ENCODE measurements around the gene OSGEP.

The OSGEP gene

DNA sequence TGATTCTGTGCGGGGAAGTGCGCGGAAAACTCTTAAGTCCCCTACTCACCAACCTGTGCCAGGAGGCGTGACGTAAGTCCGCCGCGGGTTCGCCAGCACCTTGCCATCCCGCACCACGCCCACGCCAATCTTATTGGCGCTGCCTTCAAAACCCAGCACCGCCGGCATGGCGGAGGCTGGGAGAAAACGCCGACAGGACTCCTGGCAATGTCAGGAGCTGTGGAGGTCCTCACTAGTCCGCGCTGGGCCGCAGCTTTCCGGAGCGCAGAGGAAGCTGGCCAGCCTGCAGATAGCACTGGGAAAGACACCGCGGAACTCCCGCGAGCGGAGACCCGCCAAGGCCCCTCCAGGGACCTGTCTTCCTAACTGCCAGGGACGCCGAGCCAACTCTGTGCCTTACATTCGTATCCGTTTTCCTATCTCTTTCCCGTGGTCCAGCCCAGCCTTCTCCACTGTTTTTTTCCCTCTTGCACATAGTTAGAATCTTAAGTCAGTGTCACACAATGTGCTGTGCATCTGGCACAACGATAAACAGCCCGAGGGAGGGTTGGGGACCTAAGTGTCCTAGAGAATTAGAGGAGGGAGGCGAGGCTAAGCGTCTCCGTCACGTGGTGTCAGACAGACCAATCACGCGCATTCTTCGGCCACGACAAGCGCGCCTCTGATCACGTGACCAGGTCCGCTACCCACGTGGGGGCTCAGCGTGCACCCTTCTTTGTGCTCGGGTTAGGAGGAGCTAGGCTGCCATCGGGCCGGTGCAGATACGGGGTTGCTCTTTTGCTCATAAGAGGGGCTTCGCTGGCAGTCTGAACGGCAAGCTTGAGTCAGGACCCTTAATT is at the start of gene OSGEP, which contains the start of gene APEX1:
Gene OSGEP, minus strand, starts transcription at position 297 of the 839 bp plus-strand sequence. Its CDS starts 129 bp downstream, at position 168.
Gene APEX1, plus strand, starts transcription at position 711 of the 839 bp plus-strand sequence. CDS start 420 bp downstream, outside the sequence.
- DNase-seq: peak; percentile 98

DNA sequence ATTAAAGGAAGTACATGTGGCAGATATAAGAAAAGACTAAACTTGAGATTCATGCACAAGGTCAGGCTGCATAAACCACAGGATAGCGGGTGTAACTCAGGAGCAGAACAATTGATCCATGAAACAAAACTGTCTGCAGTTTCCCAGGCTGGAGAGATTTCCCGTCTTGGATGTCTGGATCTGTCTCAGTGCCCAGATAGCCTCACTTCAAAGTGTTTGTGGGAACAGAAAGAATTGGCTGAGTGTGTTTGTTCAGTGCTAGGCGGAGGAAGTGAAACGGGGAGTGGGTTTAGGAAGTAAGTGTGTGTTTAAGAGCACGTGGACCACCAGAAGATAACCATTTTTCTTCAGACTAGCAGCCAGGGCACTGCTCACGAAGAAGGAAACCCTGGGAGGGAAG is 49.3 kb upstream of the OSGEP start:
- DNase-seq: no peak

DNA sequence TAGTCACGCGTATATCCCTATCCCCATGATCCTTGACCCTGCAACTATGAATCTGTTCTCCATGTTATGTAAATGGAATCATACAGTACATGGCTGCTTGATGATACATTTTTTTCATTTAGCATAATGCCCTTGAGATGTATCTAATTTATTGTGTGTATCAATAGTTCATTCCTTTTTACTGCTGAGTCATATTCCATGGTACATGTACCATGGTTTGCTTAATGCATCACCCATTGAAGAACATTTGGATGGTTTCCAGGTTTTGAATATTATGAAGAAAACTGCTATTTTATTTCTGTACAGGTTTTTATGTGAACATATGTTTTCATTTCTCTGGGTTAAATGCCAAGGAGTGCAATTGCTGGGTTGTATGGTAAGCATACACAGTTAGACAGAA is 46.7 kb upstream of the OSGEP start:
- no peak for DNase-seq

DNA sequence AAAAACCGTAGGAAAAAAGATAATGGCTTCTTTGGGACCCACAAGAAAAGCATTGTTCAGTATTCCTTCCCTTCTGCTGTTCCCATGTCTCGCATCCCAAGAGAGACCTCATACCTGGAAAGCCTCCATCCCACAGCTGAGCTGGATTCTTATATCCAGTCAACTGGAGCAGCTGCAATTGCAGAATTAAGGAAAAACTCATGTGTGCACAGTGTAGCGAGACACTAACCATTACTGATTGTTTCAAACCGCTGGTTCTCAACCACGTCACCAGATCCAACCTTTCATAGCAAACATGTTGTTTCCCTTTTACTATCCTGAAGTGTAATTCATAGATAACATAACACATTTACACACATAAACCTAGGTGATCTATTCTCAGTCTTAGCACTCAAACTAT is 45.3 kb upstream of the OSGEP start:
- DNase-seq: no peak

DNA sequence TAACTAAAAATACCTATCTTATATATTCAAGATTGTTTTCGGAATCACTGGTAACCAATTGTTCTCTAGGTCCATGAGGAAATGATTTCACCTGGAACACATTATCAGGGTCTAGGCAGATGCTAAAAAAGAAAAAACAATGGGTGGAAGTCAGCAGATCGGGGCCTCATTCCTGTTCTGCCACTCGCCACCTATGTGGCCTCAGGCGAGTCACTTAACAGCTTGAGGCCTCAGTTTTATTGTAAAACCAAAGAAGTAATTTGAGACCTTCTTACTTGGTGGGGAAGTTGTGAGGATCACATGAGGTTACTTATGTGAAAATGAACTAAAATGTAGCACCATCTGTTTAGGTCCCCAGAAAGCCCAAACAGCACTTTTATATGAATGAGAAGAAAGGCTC is 44.5 kb upstream of the OSGEP start:
- DNase-seq: peak; percentile 70

DNA sequence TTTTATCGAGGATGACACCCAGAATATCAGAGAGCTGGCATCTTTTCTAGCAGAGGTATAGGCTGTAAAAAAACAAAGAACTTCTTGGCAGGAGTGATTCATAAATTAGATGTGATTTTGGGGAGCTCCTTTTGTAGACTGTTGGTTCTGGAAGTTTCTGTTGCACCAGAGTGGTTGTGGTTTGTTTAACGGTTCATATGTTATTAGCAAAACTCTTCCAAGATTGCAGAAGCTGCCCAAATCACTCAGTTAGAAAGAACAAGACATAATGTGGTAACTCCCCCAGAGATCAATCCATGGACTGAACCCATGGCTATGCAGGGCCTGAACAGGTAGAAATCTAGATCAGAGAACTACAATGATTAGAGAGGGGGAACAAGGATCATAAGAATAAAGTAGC is 44.0 kb upstream of the OSGEP start:
- DNase-seq: no peak

DNA sequence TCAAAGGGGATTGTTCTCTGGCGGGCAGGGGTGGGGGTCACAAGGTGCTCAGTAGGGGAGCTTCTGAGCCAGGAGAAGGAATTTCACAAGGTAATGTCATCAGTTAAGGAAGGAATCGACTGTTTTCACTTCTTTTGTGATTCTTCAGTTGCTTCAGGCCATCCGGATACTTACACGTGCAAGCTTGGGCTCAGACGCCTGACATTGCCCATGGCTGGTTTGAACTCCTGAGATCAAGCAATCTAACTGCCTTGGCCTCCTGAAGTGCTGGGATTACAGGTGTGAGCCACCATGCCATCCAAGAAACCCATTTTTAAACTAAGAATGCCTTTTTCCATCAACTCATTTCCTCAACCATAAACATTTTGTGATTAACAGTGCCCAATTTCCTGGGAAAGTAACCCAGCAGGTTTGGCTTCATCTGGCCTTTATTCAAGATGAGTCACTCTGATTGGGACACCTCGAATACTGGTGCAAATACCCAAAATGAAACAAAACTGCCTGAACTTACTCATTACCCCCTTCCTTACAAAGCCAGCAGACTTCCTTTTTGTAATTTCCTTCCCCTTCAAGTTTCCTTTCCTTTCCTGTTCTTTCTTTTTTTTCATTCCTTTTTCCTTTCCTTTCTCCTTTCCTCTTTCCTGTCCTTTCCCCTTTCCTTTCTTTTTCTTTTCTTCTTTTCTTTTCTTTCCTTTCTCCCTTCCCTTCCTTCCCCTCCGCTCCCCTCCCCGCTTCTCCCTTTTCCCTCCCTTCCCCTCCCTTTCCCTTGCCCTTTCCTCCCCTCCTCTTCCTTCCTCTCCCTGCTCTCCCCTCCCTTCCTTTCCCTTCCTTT is 40.5 kb upstream of the OSGEP start:
- no peak for DNase-seq

DNA sequence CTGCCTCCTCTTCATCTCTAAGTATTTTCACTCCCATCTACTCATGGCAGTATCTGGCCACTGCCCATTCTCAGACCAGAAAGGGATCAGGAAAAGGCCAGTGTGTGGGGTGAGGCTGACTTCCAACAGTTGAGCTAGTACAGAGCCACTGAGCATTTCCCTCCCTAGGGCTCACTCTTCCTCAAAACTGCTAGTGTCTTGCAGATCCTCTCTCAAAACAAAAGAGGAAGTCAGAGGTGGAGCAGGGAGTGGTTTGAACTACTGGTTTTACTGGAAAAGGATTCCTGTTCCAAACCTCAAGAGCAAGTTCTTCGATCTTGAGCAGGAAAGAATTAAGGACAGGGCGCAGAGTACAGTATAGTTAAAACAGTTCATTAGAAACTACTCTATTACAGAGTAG is 39.0 kb upstream of the OSGEP start:
- DNase-seq: no peak

DNA sequence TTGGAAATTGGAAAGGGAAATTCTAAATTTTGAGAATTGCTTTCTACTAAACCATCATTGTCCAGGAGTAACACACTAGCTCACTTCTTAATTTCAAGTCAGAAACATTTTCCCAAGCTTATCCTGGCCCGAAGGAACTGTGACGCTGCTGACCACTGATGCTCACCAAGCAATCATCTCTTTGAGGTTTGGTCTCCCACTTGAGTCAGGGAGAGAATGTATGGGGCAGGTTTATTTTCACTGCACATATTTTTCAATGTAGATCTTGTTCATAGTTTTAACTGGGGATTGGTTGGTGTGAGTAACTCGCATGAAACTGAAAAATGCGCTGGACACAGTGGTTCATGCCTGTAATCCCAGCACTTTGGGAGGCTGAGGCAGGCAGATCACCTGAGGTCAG is 37.9 kb upstream of the OSGEP start:
- DNase-seq: no peak

DNA sequence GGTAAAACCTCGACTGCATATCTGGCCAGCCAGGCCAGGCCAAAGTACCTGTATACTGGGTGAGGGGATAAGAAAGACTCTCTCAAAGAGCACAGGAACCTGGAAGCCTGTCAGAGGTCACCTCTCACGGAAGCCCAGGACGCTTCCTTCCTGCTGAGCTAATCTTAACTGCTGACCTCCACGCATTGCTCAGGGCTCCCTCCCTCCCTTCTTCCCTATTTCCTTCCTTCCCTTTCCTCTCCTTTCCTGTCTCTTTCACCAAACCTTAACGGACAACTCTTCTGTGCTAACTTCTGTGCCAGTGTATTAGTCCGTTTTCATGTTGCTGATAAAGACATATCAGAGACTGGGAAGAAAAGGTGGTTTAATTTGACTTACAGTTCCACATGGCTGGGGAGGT is 36.0 kb upstream of the OSGEP start:
- DNase-seq: no peak

DNA sequence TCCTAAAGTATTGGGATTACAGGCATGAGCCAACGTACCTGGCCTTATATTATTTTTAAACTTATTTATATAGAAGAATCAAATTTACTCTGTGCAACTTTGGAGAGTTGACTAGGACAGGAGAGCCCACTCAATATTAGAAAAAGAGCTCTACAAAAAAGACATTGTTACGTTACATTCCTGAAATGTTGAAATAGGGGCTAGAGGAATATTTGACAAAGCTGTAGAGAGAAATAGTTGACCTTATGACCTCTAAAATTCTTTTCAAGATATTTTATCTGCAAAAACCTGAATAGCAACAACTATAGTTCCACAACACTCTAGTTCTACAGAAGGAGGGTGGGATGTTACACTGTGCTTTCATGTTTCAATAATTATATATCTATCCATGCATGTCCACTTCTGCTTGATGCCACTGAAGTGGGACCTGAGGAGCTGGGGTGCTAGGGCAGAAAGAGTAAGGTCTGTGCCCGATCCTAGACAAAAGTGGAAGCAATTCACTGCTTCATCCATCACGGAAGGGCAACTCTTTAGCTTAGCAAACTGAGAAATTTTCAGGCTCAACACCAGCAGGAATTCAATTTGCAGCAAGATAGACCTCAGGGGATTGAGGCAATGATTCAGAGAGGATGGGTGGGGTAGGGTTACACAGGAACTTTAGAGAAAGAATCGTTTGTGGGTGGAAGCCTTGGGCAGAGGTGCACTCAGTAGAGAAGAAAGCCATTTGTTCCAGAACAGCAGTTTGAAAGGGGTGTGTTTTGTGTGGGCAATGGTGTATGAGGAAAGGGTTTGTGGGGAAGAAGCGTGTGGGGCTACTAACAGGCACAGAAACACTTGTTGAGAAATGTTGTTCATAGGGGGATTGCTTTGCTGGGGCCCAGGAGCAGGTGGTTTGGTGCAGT is 34.7 kb upstream of the OSGEP start:
- DNase-seq: no peak

DNA sequence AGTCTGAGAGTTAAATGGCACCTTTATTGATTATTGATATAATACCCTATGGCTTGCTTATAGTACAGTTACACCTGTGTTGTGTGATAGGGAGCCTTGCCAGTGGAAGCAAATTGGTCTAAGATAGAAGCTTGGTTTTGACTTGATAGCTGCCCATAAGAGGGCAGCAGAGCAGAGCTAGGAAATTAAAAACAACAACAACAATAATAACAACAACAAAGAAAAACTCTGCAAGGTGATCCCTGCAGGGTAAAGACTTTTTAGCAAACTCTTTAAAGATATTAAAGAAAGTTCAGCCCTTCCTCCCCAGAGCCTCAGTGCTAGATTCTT is 32.7 kb upstream of the OSGEP start:
- DNase-seq: no peak

DNA sequence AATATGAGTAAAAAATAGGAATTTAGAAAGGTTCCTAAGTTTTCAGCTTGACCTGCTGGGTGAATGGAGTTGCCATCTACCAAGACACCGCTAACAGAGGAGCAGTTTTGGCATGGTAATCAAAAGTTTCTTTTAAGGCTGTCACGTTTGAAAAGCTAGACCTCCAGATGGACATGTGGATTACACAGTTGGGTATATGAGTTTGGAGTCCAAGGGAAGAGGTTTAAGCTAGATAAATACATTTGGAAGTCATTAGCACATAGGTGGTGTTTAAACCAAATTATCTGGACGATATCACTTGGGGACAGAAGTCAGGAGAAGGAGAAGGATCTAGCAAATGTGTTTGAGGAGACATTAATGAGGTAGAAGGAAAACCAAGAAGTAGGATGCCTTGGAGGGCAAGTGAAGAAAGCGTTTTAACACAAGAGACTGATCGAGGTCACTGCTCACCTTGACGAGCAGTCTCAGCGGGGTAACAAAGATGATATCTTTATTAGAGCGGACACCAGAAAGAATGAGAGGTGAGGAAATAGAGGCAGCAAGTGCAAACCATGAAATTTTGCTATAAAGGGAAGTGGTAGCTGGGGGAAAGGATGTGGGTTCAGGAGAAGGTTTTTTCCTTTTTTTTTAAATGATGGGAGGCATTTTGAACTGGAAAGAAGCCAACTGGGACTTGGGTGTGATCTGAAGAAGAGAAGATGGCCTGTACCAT is 32.2 kb upstream of the OSGEP start:
- no peak for DNase-seq

DNA sequence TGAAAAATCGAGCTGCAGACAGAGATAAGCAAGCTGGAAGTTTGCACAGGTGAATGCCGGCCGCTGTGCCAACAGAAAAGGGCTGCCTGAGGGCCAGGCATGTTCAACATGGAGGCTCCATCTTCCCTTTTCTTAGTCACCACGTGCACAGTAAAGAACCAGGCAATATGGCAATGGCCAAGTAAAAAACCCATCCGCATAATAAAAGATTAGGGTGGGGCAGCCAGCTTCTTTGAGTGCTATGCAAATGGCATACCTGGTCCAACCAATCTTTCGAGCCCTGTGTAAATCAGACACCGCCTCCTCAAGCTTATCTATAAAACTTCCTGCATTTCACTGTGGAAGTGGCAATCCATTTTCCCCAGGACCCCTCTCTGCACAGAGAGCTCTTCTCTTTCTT is 31.3 kb upstream of the OSGEP start:
- no peak for DNase-seq

DNA sequence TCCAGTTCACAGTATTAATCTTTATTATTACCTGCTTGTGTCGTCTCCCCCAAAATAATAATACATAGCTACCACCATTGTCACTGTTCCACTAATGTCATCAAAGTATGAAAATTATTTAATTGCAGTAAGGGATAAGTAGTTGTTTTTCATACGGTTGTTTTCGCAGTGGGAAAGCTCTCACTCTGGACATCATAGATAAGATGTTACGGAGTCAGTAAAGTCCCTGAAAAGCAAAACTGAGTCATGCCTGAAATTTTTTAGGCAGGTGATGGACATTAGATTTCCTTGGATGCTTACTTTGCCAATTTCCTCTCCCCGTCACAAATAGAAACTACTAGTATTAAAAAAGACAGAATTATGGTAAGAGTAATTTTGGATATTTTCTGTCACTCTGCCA is 27.8 kb upstream of the OSGEP start:
- no peak for DNase-seq

DNA sequence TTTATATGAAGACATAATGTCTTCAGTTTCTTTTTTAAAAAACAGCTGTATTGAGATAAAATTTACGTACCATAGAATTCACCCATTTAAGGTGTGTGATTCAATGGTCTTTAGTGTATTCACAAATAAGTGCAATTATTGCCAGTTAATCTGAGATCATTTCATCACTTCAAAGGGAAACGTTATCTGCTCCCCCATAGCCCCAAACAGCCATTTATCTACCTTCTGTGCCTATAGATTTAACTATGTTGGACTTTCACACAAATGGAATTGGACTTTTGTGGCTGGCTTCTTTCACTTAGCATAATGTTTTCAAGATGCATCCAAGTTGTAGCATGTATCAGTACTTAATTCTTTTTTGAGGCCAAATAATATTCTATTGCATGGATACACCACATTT is 24.3 kb upstream of the OSGEP start:
- no peak for DNase-seq

DNA sequence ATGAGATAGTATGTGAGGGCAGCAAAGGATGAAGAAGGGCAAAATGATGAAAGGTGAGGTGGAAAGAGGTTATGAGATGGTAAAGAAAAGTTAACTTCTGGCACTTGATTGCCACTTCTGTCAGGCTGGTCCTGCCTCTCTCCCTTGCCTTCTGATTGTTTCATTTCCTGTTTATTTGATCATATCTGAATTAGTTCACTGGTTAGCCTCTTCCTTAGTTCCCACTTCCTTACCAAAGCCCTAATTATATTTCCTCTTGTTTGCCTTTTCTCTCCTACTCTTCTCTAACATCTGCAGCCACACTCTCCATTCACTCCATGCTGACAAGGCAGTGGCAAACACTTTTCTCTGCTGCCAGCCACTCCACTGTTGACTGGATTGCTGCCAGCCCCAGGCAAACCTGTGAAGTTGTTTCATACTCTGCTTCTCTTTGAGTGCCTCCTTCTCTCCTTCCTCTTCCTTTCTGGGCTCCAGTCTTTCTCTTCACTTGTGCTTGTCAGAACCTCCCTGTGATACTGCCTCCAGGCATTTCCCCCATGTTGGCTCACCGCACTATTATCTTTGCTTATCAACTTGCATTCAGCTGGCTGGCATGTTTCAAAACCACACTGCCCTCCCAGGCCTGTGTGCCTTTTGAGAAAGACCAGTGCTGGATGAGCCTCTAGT is 22.7 kb upstream of the OSGEP start:
- DNase-seq: no peak

DNA sequence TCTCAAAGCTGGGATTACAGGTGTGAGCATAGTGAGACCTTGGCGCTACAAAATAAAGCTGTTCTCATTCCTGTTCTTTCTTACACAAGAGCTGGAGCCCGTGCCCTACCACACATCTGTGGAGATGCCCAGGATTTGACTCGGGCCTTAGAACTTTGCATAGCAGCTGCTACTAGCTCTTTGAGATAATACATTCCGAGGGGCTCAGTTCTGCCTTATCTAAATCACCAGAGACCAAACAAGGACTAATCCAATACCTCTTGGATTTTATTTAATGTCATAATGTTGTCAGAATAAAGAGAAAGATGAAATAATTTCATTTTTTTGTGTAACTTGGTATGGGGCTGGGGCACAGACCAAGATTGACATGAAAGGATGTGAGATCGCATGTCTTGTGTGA is 22.2 kb upstream of the OSGEP start:
- no peak for DNase-seq

DNA sequence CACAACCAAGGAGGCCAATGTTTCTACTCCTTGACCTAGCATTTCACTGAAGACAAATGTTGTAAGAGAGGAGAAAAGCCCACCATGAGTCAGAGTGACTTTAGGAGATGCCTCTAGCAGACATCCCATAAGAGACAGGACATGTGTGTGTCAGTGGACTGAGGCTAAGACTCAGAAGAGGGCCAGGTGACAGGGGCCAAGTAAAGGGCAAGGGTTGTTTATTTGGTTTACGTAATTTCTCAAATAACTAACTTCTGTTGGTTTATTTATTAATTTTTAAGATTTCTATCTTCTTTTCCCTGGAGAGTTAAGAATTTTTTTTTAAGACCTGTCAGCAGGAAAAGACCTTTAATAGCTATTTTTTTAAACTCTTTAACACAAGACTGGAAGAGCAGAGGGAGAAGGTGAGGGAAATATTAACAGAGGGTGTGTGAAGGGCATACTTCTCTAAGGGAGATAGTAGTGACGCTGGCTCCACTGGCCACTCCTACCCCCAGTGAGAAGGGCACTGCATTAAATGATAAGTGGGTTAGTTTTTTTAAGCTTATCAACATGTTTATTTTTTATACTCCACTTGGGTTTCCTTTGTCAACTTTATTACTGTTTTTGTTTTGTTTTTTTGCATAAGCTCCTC is 18.0 kb upstream of the OSGEP start:
- DNase-seq: no peak

DNA sequence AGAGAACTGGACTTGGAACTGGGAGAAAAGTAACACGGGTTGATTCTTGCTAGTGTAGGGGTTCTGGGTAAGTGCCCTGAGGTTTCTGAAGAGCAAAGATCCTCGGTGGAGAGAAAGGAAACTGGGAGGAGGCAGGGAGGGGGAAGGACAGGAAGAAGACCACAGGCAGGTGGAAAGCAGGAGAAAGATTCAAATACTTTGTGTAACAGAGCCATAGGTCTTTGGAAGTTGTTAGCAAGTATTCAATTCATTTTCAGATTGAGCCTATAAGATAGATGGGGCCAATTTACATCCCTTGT is 15.9 kb upstream of the OSGEP start:
- DNase-seq: no peak

DNA sequence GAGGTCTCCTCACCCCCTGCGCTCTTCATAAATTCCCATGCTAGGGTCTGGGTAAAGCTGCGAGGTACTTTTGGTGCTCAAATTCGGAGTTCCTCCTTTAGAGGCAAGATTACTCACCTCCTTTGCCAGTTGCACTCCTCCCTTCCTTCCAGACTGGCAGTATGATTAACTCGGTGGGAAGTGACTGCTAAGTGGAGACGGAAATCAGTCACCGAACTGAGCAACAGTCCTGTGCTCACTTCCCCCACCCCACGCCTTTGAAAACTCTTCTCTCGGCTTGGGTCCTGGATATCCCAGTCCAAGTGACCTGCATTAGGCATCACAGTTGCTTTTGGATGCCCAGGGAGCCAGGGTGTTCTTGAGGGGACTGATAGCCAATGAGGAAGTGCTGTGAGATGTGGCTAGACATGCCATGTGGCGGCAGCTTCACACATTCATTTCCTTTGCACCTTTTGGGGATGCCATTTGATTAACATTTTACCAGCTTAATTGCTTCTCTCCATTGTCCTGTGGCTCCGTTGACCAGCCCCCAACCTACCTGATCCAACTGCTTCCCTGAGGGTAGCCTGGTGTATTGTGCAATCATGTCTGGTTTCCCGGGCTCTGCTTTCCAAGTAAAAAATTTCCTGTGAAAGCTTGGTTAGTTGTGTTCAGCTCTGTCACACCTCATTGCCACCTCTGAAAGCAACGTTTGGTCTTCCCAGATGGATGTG is 15.4 kb upstream of the OSGEP start:
- DNase-seq: no peak

Data from NCI-H524 treated with DMSO at 0.1 percent for 48 hours (cell line).